ENCODE measurements around the gene C5orf46. TPM values are rescaled to one million over a fixed set of nuclear protein-coding genes. Genes with fewer than 3 reads are reported as not detected.

The C5orf46 gene
- total RNA-seq, 1 donor = not detected

DNA sequence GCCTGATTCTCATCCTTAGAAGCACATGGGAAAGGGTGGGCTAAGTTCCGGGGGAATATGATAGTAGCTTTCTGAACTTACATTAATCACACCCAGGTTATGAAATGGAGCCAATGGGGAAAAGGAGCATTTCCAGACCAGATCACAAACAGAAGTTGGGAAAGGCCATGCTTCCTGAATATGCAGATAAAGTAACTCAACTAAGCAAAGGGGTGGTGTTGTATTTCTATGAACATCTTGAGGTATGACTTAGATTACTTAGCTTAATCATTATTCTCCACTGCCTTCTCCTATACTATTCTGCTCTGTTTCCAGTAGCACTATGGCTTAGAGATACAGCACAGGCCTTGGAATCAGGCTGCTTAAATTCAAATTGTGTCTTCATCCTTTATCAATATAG is 10.5 kb downstream of the C5orf46 start:
- no peak for DNase-seq (ENCODE audit: insufficient read length, low spot score, missing footprints)
- peaks cover 15% of the 10 kb centered on the region for H3K4me1 ChIP-seq (ENCODE audit: insufficient read depth, low read length)

DNA sequence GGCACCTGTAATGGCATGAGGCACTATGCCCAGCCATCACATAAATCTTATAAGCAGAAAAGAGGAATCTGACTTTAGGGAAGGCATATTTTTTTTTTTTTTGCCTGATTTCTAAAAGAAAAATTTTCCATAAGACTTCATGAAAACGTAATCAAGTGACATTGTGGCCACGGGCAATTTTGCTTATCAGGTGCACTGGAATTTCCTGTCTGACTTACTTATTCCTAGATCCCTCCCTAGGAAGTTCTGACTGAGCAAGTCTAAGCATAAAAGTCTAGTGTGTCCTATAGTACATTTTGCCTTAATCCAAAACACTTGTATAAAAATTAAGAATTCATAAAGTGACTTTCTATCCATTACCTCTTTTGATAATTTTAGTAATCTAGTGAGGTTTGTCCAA is 12.5 kb downstream of the C5orf46 start:
- Histone ChIP-seq H2AFZ (ENCODE audit: low read length) (no peak overlapping the region), H3K4me2 (ENCODE audit: insufficient read depth, low read length) (no peak overlapping the region), H3K79me2 (ENCODE audit: insufficient read depth, low read length) (no peaks in the 10 kb centered on the region), H3K36me3 (ENCODE audit: insufficient read depth, low read length) (no peaks in the 10 kb centered on the region), H4K20me1 (ENCODE audit: insufficient read depth, low read length) (no peaks in the 10 kb centered on the region), H3K4me1 (ENCODE audit: insufficient read depth, low read length) (peaks cover 11% of the 10 kb centered on the region), H3K4me3 (ENCODE audit: insufficient read depth, low read length) (no peak overlapping the region), H3K27ac (ENCODE audit: low read depth, low read length) (no peak overlapping the region), H3K27me3 (ENCODE audit: insufficient read depth, low read length) (no peaks in the 10 kb centered on the region), H3K9me3 (ENCODE audit: low read depth, low read length) (no peaks in the 10 kb centered on the region)
- TF ChIP-seq, protein P1, sequence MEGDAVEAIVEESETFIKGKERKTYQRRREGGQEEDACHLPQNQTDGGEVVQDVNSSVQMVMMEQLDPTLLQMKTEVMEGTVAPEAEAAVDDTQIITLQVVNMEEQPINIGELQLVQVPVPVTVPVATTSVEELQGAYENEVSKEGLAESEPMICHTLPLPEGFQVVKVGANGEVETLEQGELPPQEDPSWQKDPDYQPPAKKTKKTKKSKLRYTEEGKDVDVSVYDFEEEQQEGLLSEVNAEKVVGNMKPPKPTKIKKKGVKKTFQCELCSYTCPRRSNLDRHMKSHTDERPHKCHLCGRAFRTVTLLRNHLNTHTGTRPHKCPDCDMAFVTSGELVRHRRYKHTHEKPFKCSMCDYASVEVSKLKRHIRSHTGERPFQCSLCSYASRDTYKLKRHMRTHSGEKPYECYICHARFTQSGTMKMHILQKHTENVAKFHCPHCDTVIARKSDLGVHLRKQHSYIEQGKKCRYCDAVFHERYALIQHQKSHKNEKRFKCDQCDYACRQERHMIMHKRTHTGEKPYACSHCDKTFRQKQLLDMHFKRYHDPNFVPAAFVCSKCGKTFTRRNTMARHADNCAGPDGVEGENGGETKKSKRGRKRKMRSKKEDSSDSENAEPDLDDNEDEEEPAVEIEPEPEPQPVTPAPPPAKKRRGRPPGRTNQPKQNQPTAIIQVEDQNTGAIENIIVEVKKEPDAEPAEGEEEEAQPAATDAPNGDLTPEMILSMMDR (IDR thresholded peaks at IDR 0.05; ENCODE audit: extremely low read depth, low read depth, low read length) = no peak
- DNase-seq (ENCODE audit: insufficient read length, low spot score, missing footprints) = no peak

More for the DNA sequence above, 10.5 kb downstream of the C5orf46 start:
- H3K36me3 ChIP-seq (ENCODE audit: insufficient read depth, low read length) = no peaks in the 10 kb centered on the region
- no peaks in the 10 kb centered on the region for H3K9me3 ChIP-seq (ENCODE audit: low read depth, low read length)
- no peak overlapping the region for H3K27ac ChIP-seq (ENCODE audit: low read depth, low read length)
- H3K79me2 ChIP-seq (ENCODE audit: insufficient read depth, low read length) = no peaks in the 10 kb centered on the region
- no peak overlapping the region for H3K4me3 ChIP-seq (ENCODE audit: insufficient read depth, low read length)
- no peaks in the 10 kb centered on the region for H3K27me3 ChIP-seq (ENCODE audit: insufficient read depth, low read length)
- TF ChIP-seq, protein P1 (IDR thresholded peaks at IDR 0.05; ENCODE audit: extremely low read depth, low read depth, low read length) = no peak
- H2AFZ ChIP-seq (ENCODE audit: low read length) = no peak overlapping the region
- no peak overlapping the region for H3K4me2 ChIP-seq (ENCODE audit: insufficient read depth, low read length)
- no peaks in the 10 kb centered on the region for H4K20me1 ChIP-seq (ENCODE audit: insufficient read depth, low read length)

DNA sequence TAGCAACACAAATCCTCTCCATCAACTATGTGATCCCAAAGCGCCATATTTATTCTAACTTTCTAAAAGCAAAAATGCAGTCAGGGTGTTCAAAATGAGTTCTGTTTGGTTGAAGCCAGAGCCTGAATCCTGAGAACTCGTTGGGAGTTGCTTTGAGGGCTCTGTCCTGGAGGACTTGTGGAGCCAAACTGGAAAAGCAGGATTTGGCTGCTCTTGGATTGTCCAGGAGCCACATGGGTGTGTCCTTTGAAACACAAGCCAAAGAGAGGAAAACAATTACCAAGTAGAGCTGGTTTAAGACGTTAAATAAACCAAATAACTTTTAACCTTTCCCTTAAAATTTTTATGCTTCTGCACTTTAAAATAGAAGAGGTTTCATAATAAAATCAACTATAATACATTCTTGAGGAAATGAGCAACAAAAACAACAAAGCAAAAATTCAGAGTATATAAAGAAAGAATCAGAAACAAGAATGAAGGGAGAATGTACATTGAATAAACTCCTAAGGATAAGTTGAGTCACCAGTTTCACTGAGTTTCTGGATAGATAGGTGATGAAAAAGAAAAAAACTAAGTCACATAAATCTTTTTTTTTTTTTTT is 13.5 kb downstream of the C5orf46 start:
- Histone ChIP-seq H3K36me3 (ENCODE audit: insufficient read depth, low read length) (no peaks in the 10 kb centered on the region), H3K4me2 (ENCODE audit: insufficient read depth, low read length) (no peak overlapping the region), H3K27me3 (ENCODE audit: insufficient read depth, low read length) (no peaks in the 10 kb centered on the region), H3K9me3 (ENCODE audit: low read depth, low read length) (no peaks in the 10 kb centered on the region), H2AFZ (ENCODE audit: low read length) (no peak overlapping the region), H4K20me1 (ENCODE audit: insufficient read depth, low read length) (no peaks in the 10 kb centered on the region), H3K79me2 (ENCODE audit: insufficient read depth, low read length) (no peaks in the 10 kb centered on the region), H3K27ac (ENCODE audit: low read depth, low read length) (peak overlapping the region; percentile 52), H3K4me1 (ENCODE audit: insufficient read depth, low read length) (peaks cover 7% of the 10 kb centered on the region), H3K4me3 (ENCODE audit: insufficient read depth, low read length) (no peak overlapping the region)
- no peak for DNase-seq (ENCODE audit: insufficient read length, low spot score, missing footprints)
- TF ChIP-seq, protein P1 (IDR thresholded peaks at IDR 0.05; ENCODE audit: extremely low read depth, low read depth, low read length) = no peak

DNA sequence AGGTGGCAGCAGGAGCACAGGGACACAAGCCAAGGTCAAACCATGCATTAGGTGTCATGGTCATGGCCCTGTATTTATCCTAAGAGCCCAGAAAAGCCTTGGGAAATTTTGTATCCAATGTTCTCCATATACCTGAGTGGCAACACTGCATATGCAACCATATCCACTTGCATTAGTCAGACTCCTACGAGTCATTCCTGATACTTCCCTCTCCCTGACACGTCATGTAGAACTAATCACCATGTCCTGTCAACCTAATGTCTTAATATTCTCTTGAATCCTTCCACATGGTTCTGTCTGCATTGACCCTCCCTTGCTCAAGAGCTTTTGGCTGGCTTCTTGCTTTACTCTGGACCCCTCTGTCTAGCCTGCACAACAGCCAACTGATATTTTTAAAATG is 18.4 kb downstream of the C5orf46 start:
- Histone ChIP-seq H3K27ac (ENCODE audit: low read depth, low read length) (no peak overlapping the region), H3K27me3 (ENCODE audit: insufficient read depth, low read length) (no peaks in the 10 kb centered on the region), H3K4me2 (ENCODE audit: insufficient read depth, low read length) (no peak overlapping the region), H3K79me2 (ENCODE audit: insufficient read depth, low read length) (no peaks in the 10 kb centered on the region), H3K4me1 (ENCODE audit: insufficient read depth, low read length) (peaks cover 7% of the 10 kb centered on the region), H3K36me3 (ENCODE audit: insufficient read depth, low read length) (no peaks in the 10 kb centered on the region), H3K9me3 (ENCODE audit: low read depth, low read length) (no peaks in the 10 kb centered on the region), H3K4me3 (ENCODE audit: insufficient read depth, low read length) (no peak overlapping the region), H2AFZ (ENCODE audit: low read length) (no peak overlapping the region), H4K20me1 (ENCODE audit: insufficient read depth, low read length) (no peaks in the 10 kb centered on the region)
- TF ChIP-seq, protein P1 (IDR thresholded peaks at IDR 0.05; ENCODE audit: extremely low read depth, low read depth, low read length) = no peak
- DNase-seq (ENCODE audit: insufficient read length, low spot score, missing footprints) = no peak
